COLO829 (cell line): ENCODE data around the gene ZBTB16.

Source experiments
- DNase-seq: peaks from one replicate; pipeline ENCODE4 v3.0.0; 2012; ENCODE audit warnings: low spot score

Gene ZBTB16

GRCh38 chr11:114084414-114084813 lies 24.9 kb downstream of the ZBTB16 start:
- no peak for DNase-seq

GRCh38 chr11:114085965-114086793 lies 26.7 kb downstream of the ZBTB16 start:
- no peak for DNase-seq

GRCh38 chr11:114087025-114087424 lies 27.5 kb downstream of the ZBTB16 start:
- DNase-seq, result no peak

- DNase-seq, result no peak
Observed at GRCh38 chr11:114088216-114088615, 28.7 kb downstream of the ZBTB16 start.

GRCh38 chr11:114088836-114089235 lies 29.3 kb downstream of the ZBTB16 start:
- no peak for DNase-seq

DNA sequence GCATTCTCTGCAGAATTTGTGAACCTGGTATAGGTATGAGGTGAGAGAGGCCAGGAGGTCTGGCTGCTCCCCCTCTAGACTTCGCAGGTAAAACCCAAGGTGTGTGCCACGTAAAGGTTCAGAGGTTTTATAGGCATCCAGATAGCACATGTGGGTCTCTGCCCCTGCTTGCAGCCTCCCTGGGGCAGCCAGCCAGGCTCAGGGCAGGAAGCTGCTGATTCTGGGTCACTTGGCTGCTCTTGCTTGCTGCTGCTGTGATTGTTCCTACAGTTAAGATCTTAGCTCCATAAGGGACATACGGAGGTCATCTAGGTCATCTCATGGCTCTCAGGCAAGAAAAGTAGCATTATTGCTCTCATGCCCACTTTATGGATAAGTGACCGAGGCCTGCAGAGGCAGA lies 30.2 kb downstream of the ZBTB16 start:
- no peak for DNase-seq

- DNase-seq, result no peak
Observed at GRCh38 chr11:114090225-114090910, 30.9 kb downstream of the ZBTB16 start.

DNA sequence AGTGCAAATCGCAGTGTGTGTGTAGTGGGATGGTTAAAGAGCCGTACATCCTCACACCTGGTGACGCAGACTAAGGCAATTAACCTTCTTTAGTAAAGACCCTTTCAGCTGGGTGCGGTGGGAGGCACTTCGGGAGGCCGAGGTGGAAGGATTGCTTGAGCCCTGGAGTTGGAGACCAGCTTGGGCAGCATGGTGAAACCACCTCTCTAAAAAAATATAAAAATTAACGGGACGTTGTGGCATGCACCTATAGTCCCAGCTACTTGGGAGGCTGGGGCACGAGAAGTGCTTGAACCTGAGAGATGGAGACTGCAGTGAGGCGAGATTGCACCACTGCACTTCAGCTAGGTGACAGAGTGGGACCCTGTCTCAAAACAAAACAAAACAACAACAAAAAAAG lies 31.5 kb downstream of the ZBTB16 start:
- no peak for DNase-seq

DNA sequence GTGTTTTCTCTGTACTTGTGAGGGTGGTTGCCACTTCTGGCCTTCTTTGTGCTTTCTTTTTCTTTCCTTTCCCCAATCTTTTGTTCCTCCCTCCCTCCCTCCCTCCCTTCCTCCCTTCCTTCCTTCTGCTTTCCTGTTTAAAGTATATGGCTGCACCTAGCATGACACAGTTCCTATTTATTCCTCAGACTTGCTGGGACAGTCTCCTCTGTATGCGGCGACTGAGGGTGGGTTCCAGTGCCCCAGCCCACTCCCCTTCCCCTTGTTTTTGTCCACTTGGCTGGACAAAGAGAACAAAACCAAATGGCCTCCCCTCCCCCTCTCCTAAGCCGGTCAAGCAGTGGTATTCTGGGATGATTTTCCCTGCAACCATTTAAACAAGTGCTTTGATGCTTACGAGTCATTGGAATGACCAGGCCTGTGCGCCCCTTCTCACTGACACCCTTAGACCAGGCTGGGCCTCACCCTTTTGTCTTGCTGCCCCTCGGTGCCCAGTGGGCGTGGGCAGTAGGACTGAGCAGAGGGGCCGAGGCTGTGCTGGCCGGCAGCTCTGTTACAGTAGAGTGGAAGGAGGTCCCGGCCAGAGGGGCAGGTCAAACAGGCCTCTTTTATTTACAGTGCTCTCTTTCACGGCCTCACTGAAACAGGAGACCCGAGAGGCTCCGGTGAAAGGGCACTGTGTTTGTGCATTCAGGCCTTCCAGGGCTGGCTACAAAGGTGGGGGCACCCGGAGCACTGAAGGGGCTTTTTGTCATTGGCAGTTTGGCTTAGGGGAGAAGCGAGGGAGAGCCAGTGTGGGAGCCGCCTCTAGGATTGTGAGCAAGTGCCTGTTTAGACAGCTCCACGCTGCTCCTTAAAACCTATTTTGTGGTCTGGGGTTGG lies 32.2 kb downstream of the ZBTB16 start:
- DNase-seq, result no peak

GRCh38 chr11:114092478-114092877 lies 33.0 kb downstream of the ZBTB16 start:
- no peak for DNase-seq

- DNase-seq, result no peak
Observed at GRCh38 chr11:114092953-114093352, 33.4 kb downstream of the ZBTB16 start.

- DNase-seq, result no peak
Observed at GRCh38 chr11:114094516-114094915, 35.0 kb downstream of the ZBTB16 start.

GRCh38 chr11:114095899-114096298 lies 36.4 kb downstream of the ZBTB16 start:
- no peak for DNase-seq

DNA sequence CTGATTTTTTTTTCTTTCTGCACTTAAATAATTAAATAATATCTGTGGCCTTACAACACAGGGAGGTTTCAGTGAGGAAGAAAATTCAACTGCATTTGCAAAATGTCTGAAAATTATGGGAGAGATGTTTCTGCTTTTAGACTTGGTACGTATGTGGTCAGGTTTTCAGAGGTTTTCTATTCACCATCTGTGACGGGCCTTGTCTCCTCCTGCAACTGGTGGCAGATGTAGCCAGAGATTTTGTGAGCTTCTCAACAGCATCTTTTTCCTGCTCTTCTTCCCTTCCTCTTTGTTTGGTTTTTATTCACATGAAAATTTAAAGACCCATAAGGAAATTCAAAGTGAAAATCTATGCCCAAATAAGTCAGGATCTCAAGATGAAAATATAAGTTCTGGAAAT lies 38.3 kb downstream of the ZBTB16 start:
- DNase-seq, result no peak

DNA sequence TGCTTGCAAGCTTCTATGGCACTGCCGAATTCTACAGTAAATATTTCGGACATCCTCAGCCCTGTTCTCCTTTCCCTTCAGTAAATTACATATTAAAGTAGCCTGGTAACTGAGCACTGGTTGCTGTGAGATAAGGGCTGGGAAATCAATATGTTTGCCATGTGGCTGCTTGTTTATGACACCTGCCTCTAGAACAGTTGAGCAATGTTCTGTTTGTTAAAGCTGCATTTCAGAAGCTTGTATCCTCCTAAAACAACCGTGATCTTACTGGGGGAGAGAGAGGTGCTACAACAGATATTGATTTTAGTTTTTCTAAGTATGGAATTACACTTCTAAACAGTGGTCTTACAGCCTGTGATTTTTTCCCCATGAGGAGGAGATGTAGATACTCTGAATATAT lies 39.4 kb downstream of the ZBTB16 start:
- DNase-seq, result no peak

DNA sequence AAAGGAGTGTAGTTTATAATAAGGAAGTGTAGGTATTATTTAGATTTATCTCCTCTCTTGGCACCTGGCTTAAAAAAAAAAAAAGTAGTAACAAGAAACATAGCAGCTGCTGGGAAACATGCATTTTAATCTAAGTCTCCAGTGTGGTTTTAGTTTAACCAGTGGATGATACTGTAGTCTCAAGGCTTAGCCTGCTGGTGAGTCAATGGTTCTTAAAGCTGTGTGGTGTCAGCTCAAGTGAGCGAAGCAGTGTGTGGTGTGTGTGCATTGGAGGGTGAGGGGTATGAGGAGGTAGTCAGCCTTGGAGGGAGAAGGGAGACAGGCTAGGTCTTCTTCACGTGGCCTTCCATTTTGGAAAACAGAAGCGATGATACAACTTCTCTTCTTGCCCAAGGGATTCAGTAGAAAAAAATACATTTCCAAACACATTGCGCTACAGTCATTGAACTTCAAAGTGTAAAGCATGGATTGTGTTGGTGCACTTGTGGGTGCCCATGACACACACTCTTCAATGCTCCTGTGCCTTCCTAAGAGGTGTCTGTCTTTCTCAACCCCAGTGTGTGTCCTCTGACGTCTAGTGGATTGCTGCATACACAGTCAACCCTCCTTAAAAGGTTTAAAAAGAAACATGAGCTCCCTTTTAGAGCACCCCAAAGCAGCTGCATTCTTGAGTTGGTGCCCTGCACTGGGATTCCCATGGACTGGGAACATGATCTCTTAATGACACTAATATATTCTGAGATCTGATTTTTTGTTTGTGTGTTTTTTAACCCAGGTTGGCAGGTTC lies 40.1 kb downstream of the ZBTB16 start:
- no peak for DNase-seq

- DNase-seq, result no peak
Observed at GRCh38 chr11:114102993-114103896, 43.7 kb downstream of the ZBTB16 start.

DNA sequence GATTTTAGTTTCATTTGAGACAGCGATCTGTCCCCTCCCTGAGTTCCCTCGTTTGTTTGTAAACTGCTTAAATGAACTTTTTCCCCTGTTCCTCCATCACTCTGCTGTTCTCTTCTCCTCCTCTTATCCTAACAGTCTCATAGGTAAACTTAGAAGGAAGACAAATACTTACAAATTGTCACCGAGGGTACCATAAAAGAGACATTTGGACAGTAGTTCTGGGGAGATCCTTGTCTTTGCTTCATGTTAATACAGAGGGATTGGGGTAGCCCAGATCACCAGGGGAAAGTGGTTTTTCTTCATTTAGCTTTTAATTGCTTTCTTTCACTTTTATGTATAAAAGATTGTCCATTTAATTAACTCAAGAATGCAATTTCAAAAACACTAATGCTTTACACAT lies 46.1 kb downstream of the ZBTB16 start:
- DNase-seq, result no peak

DNA sequence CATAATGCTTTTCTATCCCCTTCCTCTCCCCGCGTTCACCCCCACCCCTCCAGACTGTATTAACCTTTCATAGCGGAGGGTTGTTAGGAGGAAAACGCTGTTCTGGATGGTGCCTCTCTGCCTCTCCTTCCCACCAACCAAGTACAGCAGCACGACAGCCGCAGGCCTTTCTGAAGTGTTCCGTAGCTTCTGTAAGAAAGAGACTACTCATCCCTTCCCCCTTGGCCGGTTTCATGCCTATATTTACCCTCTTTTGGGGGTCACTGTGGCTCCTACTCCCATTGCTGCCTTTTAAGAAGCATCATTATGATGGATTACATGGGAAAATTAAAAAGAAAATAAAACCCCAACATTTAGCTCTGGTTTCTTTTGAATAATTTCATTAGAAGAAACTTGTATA lies 46.5 kb downstream of the ZBTB16 start:
- no peak for DNase-seq

DNA sequence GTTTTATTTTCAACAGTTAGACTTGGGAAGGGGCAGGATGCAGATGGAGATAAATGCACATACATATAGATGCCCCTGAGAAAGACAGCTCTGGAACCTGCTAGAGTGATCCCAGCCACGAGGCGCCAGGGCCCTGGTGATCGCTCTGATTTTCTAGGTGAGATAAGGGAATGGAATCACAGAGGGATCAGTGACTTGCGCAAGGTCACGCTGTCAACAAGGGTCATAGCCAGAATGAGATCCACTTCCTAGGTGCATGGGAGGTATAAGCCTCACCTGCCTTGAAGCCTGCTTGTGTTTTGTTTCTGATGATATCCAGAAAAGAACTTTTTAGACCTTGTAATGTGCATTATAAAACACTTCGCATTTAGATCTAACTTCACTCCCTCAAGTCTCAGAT lies 47.5 kb downstream of the ZBTB16 start:
- no peak for DNase-seq
